ENCODE data around the gene OR10A3.

OR10A3 gene

DNA sequence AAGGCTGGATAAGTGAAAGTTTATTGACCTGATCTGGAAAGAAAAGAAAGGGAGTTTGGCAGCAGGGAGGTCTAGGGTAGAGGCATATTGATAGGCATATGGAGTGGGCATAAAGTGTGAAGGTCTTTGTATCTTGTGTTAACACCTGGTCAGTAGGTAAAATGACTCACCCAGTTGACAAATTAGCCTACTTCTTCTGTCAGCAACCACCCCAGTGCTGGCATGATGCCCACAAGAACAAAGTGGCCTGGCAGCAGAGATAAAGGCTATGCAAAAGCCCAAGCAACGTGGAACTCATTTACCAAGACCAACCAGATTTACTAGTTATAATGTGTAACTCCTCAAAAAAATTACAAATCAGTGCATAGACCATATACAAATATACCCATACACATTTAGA lies 4.9 kb downstream of the OR10A3 start:
- peak; percentile 14 for DNase-seq (ENCODE audit: low spot score)

DNA sequence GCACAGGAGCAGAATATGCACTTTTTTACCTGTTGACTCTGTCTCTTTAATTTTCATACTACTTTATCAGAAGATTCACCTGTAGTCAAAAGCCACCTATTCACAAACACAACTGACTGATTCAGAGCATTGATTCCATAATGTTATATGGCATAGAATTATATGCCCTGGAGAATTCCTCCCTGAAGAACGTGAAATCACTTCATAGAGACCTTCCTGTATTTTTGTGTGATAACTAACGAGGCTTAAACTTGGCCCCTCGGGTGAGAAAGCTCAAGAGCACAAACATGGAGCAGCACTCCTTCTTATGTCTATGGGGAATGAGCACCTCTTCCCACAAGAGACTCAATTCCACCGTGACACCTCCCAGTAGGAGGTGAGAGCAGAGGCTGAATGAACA lies 10.3 kb downstream of the OR10A3 start, which contains the start of gene OR10A6:
OR10A6 (minus strand) TSS at position 101 of the 400 bp plus-strand sequence. CDS start 2,606 bp downstream, outside the sequence.
- DNase-seq (ENCODE audit: low spot score): no peak

DNA sequence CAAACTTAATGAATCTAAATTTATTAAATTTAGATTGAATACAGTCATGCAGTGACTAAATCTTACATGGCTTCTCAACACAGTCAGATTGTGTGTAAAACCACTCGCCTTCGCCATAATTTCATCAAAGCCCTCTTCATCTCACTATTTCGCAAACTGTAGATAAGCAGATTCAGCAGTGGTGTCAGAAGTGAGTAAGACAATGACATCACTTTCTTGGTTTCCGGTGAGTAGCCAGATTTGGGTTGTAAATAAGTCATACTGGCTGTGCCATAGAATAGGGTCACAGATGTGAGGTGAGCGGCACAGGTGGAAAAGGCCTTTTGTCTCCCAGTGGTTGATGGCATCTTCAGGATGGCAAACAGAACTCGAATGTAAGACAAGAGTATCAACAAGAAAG lies 13.9 kb downstream of the OR10A3 start:
- DNase-seq (ENCODE audit: low spot score): no peak

- no peak for DNase-seq (ENCODE audit: low spot score)
These were observed 17.0 kb downstream of the OR10A3 start for GRCh38 chr11:7924536-7924935.

DNA sequence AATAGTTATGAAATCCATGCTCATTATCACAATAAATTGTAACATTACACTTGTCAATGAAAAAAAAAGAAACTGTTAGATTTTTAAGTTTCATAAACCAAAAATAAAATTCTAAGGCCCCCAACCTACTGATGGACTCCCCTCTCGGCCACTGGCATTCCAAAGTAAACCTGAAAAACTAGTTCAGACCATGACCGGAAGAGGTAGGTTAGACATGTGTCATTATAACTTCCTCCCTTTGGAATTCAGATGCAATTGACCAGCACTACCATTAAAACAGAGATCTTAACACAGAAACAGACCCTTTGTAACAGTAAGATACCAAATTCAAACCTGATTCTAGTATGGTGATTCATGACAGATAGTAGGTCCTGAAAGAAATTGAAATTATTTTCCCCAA lies 23.4 kb downstream of the OR10A3 start:
- DNase-seq (ENCODE audit: low spot score): no peak

GRCh38 chr11:7911011-7911410 lies 30.5 kb downstream of the OR10A3 start:
- DNase-seq (ENCODE audit: low spot score): no peak

GRCh38 chr11:7910286-7910788 lies 31.2 kb downstream of the OR10A3 start:
- DNase-seq (ENCODE audit: low spot score): no peak

DNA sequence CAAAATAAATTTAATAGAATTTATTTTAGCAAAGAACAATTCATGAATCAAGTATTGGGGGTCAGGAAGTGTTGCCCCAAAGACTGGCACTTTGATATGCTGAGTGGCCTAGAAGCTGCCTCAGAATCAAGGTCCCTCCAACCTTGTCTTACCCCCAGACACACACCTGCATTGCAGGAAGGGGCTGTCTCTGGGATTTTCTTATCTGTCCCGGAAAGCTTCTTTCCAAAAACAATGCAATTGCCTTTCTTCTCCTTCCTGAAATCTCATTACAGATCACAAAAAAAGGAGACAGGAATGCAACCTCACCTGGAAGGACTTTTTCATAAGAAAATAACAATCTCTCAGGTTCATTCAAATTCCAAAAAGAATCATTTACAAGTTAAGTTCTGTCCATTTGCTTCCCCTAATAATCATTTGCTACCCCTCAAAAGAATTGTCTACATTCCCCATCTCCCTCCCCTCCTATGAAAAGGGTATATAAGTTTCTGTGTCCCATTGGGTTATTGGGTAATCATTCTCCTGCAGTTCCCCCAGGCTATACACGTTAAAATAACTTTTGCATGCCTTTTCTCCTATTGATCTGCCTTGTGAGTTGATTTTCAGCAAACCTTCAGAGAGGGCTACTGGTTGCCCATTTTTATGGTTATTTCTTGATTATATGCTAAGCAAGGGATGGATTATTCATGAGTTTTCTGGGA lies 31.8 kb downstream of the OR10A3 start:
- DNase-seq (ENCODE audit: low spot score): no peak

GRCh38 chr11:7907121-7907520 lies 34.4 kb downstream of the OR10A3 start:
- no peak for DNase-seq (ENCODE audit: low spot score)

- no peak for DNase-seq (ENCODE audit: low spot score)
These were observed 35.0 kb downstream of the OR10A3 start for GRCh38 chr11:7906481-7906880.

DNA sequence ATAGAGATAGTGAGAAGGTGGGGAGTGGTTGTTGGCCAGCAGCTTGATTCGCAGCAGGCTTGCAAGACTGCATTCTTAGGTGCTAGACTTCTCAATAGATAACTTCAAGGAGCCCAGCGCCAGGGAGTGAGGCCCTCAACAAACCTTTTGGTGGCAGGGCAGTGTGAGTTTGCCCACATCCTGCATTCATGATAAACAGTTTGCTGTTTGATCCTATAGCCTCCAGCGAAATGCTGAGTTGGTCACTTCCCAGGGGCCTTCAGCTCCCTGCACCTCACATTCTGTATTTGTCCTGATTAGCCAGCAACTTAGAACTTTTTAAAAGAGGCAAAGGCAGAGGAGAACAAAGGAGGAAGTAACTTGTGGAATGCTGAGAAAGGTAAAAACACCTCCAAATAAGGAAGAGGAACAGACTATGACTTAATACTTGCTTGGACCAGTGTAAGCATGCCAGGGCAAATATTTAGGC lies 35.5 kb downstream of the OR10A3 start:
- DNase-seq (ENCODE audit: low spot score): no peak

- no peak for DNase-seq (ENCODE audit: low spot score)
These were observed 36.0 kb downstream of the OR10A3 start for GRCh38 chr11:7905549-7905948.

- no peak for DNase-seq (ENCODE audit: low spot score)
These were observed 36.6 kb downstream of the OR10A3 start for GRCh38 chr11:7904917-7905316.

GRCh38 chr11:7903940-7904339 lies 37.6 kb downstream of the OR10A3 start:
- no peak for DNase-seq (ENCODE audit: low spot score)

DNA sequence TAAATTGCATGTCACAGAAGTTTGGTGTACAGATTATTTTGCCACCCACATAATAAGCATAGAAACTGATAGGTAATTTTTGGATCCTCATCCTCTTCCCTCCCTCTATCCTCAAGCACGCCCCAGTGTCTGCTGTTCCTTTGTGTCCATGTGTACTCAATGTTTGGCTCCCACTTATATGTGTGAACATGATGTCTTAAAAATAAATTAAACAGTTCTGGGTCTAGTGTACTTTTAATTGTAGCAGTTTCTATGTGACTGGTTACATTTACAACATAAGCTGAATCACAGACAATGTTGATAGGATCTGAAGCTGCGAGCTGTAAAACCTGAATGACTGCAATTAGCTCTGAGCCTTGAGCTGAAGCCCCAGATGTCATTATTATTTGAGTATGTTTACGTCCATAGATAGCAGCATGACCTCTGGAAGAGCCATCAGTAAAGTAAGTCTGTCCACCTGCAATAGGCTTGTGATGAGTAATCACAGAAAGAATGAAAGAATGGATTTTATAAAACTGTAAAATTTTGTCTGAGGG lies 40.1 kb downstream of the OR10A3 start:
- DNase-seq (ENCODE audit: low spot score): no peak

DNA sequence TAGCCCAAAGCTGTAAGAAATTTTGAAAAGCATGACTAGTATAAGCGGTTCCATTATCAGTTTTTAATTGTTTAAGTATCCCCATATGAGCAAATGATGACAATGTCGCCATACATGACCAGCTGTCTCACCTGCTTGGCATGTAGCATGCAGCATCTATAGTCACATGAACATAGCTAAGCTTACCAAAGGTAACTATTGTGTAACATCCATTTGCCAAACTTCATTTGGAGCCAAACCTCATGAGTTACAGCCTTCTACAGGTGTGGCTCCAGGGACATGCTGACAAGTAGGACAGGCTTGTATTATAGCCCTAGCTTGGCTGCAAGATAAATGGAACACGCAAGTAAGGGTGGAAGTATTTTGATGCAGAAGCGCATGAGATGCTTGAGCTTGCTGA lies 40.8 kb downstream of the OR10A3 start:
- no peak for DNase-seq (ENCODE audit: low spot score)

- DNase-seq (ENCODE audit: low spot score): no peak
These were observed 42.1 kb downstream of the OR10A3 start for GRCh38 chr11:7899418-7899817.

DNA sequence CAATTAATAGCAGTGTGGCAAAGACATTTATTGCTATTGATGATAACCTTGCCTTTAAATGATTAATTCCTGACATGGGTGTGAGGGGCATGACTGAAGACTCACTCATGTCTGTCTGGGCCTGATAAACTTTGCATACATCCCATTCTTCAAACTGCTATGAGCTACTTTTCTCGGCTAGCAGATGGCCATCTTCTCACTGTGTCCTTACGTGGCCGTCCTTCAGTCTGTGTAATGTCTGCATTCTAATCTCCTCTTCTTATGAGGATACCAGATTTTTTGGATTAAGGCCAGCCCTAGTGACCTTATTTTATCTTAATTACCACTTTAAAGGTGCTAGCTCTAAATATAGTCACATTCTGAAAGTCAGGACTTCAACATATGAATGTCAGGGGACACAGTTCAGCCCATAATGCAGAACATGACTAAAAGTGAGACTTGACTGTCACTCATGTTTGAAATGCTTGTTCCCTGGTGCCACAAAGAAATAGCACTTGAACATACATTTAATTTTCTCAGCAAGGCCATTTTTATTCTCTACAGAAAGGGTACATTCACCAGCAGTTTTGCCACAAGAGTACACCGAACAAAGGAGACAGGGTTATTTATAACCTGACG lies 42.7 kb downstream of the OR10A3 start:
- no peak for DNase-seq (ENCODE audit: low spot score)

GRCh38 chr11:7896009-7896785 lies 45.3 kb downstream of the OR10A3 start:
- DNase-seq (ENCODE audit: low spot score): no peak

- no peak for DNase-seq (ENCODE audit: low spot score)
These were observed 47.3 kb downstream of the OR10A3 start for GRCh38 chr11:7894251-7894650.

DNA sequence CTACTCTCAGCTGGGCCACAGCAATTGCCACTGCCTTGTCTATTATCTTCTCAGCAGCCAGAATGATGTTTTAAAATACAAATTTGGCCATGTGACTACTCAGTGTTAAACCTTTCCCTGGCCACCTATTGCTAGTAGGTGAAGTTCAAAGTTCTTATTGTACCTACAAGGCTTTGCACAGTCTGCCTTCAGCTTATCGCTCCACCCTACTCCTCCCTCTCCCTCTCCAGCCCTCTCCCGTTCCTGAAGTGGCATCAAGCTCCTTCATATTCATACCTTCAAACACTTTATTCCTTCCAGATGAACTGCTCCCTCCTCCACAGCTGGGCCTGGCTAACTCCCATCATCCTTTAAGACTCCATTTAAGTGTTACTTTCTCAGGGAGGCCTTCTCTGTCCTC lies 47.7 kb downstream of the OR10A3 start:
- no peak for DNase-seq (ENCODE audit: low spot score)

DNA sequence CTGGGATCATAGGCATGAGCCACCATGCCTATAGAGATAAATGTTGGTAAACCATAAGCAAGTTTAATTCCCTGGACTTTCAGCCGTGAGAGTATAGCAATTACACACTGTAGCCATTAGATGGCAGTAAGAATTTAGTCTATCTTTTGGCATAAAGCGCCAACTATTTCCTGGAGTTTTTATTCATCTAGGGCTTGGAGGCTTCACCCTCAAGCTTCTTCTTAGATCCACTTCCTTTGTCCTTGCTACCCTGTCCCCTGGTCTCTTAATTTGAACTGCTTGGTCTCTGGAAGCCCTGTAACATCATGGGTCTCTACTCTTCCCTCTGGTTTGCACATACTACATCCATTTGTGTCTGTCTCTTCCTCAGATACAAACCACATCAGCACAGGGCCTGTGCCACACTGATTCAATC lies 48.7 kb downstream of the OR10A3 start:
- DNase-seq (ENCODE audit: low spot score): peak; percentile 41
